DND-41 (cell line): Measurements from ENCODE around the gene SND1.

Experiments
- ATAC-seq: fragments of 200-7000 bp; cut with Tn5 transposase; 3 replicates; pipeline ENCODE4 v1.9.1; 2021; ENCODE audit warnings: low read depth; ENCODE audit not compliant: insufficient read depth
- DNase-seq: peaks from one replicate; pipeline ENCODE4 v3.0.0-alpha.2; 2020
- H2AFZ ChIP-seq: 2 replicates; pipeline ENCODE4 v1.6.0; 2012; ENCODE audit warnings: low read depth, low read length
- H3K27ac ChIP-seq: 2 replicates; pipeline ENCODE4 v1.5.1; 2012; ENCODE audit warnings: low read length, inconsistent platforms
- H3K27me3 ChIP-seq: fragments of 200-600 bp; sonication (generic); 2 replicates; pipeline ENCODE4 v1.6.0; 2012; ENCODE audit warnings: low read length, mild to moderate bottlenecking, inconsistent platforms; ENCODE audit not compliant: insufficient read depth, poor library complexity
- H3K36me3 ChIP-seq: 2 replicates; pipeline ENCODE4 v1.5.1; 2012; ENCODE audit warnings: low read length, inconsistent platforms; ENCODE audit not compliant: insufficient read depth
- H3K4me1 ChIP-seq: 2 replicates; pipeline ENCODE4 v1.5.1; 2012; ENCODE audit warnings: mild to moderate bottlenecking, low read length; ENCODE audit not compliant: insufficient read depth
- H3K4me2 ChIP-seq: 2 replicates; pipeline ENCODE4 v1.6.0; 2012; ENCODE audit warnings: mild to moderate bottlenecking, moderate library complexity, low read length, inconsistent platforms; ENCODE audit not compliant: insufficient read depth
- H3K4me3 ChIP-seq, 2 experiments: fragments of 200-600 bp in 1 of 2; shearing (Covaris generic) in 1 of 2; 2 replicates each; pipeline ENCODE4 v1.5.1; 2012 to 2016; ENCODE audit warnings: inconsistent platforms in 2 of 2, low read length in 2 of 2, mild to moderate bottlenecking in 2 of 2, low read depth in 1 of 2, moderate library complexity in 1 of 2
- H3K79me2 ChIP-seq: 2 replicates; pipeline ENCODE4 v1.6.0; 2012; ENCODE audit warnings: low read length, inconsistent platforms; ENCODE audit not compliant: insufficient read depth
- H3K9ac ChIP-seq: 2 replicates; pipeline ENCODE4 v1.6.0; 2012; ENCODE audit warnings: low read depth, mild to moderate bottlenecking, inconsistent platforms, low read length, moderate library complexity
- H3K9me3 ChIP-seq: 2 replicates; pipeline ENCODE4 v1.5.1; 2012; ENCODE audit warnings: low read length, moderate library complexity, mild to moderate bottlenecking, inconsistent platforms; ENCODE audit not compliant: insufficient read depth, severe bottlenecking
- H4K20me1 ChIP-seq: 2 replicates; pipeline ENCODE4 v1.6.0; 2012; ENCODE audit warnings: low read length; ENCODE audit not compliant: insufficient read depth
- CTCF ChIP-seq: IDR thresholded peaks from 2 replicates; pipeline ENCODE4 v1.5.1; 2012; ENCODE audit warnings: borderline replicate concordance, low read length, moderate library complexity, mild to moderate bottlenecking; ENCODE audit not compliant: poor library complexity, severe bottlenecking; ENCODE audit errors: extremely low read depth
- EZH2 ChIP-seq: IDR thresholded peaks from 3 replicates; pipeline ENCODE4 v1.6.1; 2012; ENCODE audit warnings: borderline replicate concordance, low read depth, mild to moderate bottlenecking, moderate library complexity, low read length, inconsistent platforms; ENCODE audit not compliant: severe bottlenecking

Gene SND1

DNA sequence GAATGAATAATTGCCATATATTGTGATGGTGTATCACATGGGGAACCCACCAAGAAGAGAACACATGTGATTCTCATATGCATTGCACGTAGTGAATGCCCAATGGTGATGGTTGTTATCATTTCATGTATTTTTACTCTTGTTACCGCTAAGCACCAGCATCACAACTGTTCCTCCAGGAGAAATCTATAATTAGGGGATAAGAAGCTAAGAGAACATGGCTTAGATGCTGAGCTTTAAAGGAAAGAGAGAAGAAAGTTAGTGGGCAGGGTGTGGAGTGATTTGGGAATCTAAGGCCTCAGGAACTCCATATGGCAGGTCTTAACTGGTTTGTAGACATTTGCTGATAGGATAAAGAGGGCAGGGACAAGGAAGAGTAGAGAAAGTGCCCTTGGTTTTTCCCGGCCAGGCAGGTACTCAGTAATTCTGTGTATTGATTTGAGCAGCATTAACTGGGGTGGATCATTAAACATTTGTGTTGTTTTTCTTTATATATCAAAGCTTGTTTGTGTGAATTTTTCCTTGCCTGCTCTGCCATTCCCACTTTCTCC is 233.3 kb downstream of the SND1 start:
- no peaks in the 10 kb centered on the region for H3K79me2 ChIP-seq

DNA sequence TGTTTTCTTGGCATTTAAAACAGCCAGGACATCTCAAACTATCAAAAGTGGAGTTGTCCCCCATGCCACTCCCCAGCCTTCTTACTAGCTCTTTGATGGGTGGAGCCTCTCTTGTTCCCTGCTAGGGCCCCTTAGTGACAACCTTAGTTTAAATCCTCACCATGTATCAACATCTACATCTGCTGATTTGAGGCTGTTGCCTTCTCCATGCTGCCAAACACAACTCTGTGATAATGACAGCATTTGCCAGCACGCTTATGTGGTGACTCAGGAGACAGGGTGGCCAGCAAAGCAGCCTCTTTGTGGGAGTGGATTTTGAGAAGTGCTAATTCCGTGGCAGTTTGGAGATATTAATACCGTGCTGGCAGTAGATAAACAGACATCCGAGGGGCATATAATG is 233.8 kb downstream of the SND1 start:
- Histone ChIP-seq H3K4me2 (no peak overlapping the region), H3K4me3 (no peak overlapping the region), H3K79me2 (no peaks in the 10 kb centered on the region), H3K9ac (no peak overlapping the region), H3K9me3 (no peaks in the 10 kb centered on the region), H3K27ac (no peak overlapping the region), H4K20me1 (0 out of 2 replicates have a peak, but pooled peaks cover 3% of the 10 kb centered on the region), H3K27me3 (no peaks in the 10 kb centered on the region), H3K36me3 (peaks cover 33% of the 10 kb centered on the region), H2AFZ (no peak overlapping the region), H3K4me1 (no peaks in the 10 kb centered on the region)
- ATAC-seq (no peak), DNase-seq (no peak)
- TF ChIP-seq CTCF: no peak
- TF ChIP-seq EZH2: no peak

More for the DNA sequence above, 233.3 kb downstream of the SND1 start:
- Histone ChIP-seq H3K4me1 (no peaks in the 10 kb centered on the region), H3K36me3 (peaks cover 28% of the 10 kb centered on the region), H3K4me3 (no peak overlapping the region), H4K20me1 (0 out of 2 replicates have a peak, but pooled peaks cover 3% of the 10 kb centered on the region), H3K9me3 (no peaks in the 10 kb centered on the region), H3K27me3 (no peaks in the 10 kb centered on the region), H3K27ac (no peak overlapping the region), H2AFZ (no peak overlapping the region), H3K9ac (no peak overlapping the region), H3K4me2 (no peak overlapping the region)
- ATAC-seq: no peak
- TF ChIP-seq EZH2: no peak
- no peak for DNase-seq

- ATAC-seq (no peak), DNase-seq (no peak)
- Histone ChIP-seq H3K9me3 (no peaks in the 10 kb centered on the region), H3K9ac (no peak overlapping the region), H3K27me3 (no peaks in the 10 kb centered on the region), H3K27ac (no peak overlapping the region), H3K4me3 (no peak overlapping the region), H2AFZ (no peak overlapping the region), H3K36me3 (peaks cover 36% of the 10 kb centered on the region), H3K79me2 (no peaks in the 10 kb centered on the region), H3K4me1 (no peaks in the 10 kb centered on the region), H3K4me2 (no peak overlapping the region), H4K20me1 (0 out of 2 replicates have a peak, but pooled peaks cover 3% of the 10 kb centered on the region)
- no peak for TF ChIP-seq EZH2
Measured at GRCh38 chr7:127886248-127886647, 234.3 kb downstream of the SND1 start.

DNA sequence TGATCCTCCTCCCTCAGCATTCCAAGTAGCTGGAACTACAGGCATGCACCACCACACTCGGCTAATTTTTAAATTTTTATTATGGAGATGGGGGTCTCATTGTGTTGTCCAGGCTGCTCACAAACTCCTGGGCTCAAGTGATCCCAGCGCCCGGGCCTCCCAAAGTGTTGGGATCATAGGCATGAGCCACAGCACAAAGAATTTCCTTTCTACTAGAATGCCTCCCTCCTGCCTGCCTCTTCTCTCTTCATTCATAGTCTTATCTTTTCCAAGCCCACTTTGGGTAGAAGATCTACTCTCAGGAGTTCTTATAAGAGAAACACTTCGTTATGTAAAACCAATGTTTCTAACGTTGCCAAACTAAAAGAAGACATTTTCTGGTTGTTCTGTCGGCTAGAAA is 235.1 kb downstream of the SND1 start:
- Histone ChIP-seq H3K79me2 (no peaks in the 10 kb centered on the region), H3K4me3 (no peak overlapping the region), H3K36me3 (peaks cover 45% of the 10 kb centered on the region), H4K20me1 (0 out of 2 replicates have a peak, but pooled peaks cover 3% of the 10 kb centered on the region), H3K4me1 (no peaks in the 10 kb centered on the region), H2AFZ (no peak overlapping the region), H3K27ac (no peak overlapping the region), H3K4me2 (no peak overlapping the region), H3K9ac (no peak overlapping the region), H3K27me3 (no peaks in the 10 kb centered on the region), H3K9me3 (no peaks in the 10 kb centered on the region)
- ATAC-seq: no peak
- no peak for DNase-seq
- TF ChIP-seq EZH2 (no peak), CTCF (no peak)
